22Rv1 (cell line): ENCODE data around the gene ANKZF1.

Experiments
- CTCF ChIP-seq: fragments of 450-650 bp; IDR thresholded peaks from 2 replicates; pipeline ENCODE4 v1.5.1; 2017; ENCODE audit warnings: mild to moderate bottlenecking
- ZFX ChIP-seq: fragments of 450-650 bp; IDR thresholded peaks from 2 replicates; pipeline ENCODE4 v1.6.1; 2017; ENCODE audit warnings: antibody characterized with exemption, borderline replicate concordance

DNA sequence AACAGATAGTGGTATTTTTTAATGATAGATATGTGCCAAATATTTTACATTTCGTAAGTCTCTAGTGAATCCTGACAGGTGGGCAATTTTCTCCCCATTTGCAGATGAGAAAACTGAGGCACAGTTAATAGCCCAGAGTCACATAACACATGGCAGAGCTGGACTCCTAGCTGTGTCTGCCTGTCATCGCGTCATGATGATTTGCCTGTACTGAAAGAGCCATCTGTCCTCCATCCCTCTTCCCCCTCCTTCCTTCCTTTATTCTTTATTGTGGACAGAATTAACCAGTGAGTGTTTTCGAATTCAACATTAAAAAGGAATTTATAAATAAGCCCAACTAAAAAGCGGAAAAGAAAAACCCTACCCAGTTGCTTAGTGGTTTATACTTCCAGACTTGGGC, 52.8 kb downstream of the ANKZF1 start:
- TF ChIP-seq CTCF = no peak
- no peak for TF ChIP-seq ZFX
